Heart right ventricle (tissue), 16 donors: ENCODE data around the gene TNFRSF1B. TPM values are rescaled to one million over a fixed set of nuclear protein-coding genes. Genes with fewer than 3 reads are reported as not detected.

Source experiments
- ATAC-seq, 8 donors: fragments of 200-7000 bp; cut with Tn5 transposase; one replicate each; pipeline ENCODE4 v1.9.1; 2020; ENCODE audit warnings: mild to moderate bottlenecking in 8 of 8, moderate library complexity in 8 of 8, moderate number of reproducible peaks in 1 of 8
- DNase-seq, 2 donors: peaks; one replicate each; pipeline ENCODE4 v3.0.0-alpha.2; 2020
- H3K27ac ChIP-seq, 10 donors: fragments of 200-600 bp; sonication (generic) in 2 of 10; one replicate each; pipeline versions ENCODE4 v1.5.0 to v1.8.0; 2020 to 2022; ENCODE audit warnings: mild to moderate bottlenecking in 3 of 10
- H3K27me3 ChIP-seq, 7 donors: fragments of 200-600 bp; one replicate each; pipeline ENCODE4 v1.8.0; 2021 to 2022; ENCODE audit warnings: mild to moderate bottlenecking in 2 of 7
- H3K36me3 ChIP-seq, 9 donors: fragments of 200-600 bp; sonication (generic) in 1 of 9; one replicate each; pipeline versions ENCODE4 v1.5.0 to v1.8.0; 2020 to 2022; ENCODE audit warnings: mild to moderate bottlenecking in 2 of 9
- H3K4me1 ChIP-seq, 9 donors: fragments of 200-600 bp; sonication (generic) in 1 of 9; one replicate each; pipeline versions ENCODE4 v1.5.0 to v1.8.0; 2020 to 2022; ENCODE audit warnings: mild to moderate bottlenecking in 4 of 9
- H3K4me3 ChIP-seq, 10 donors: fragments of 200-600 bp; sonication (generic) in 2 of 10; one replicate each; pipeline versions ENCODE4 v1.5.0 to v1.8.0; 2020 to 2022; ENCODE audit warnings: mild to moderate bottlenecking in 7 of 10, moderate library complexity in 2 of 10
- H3K9me3 ChIP-seq, 11 donors: fragments of 200-600 bp in 10 of 11; sonication (generic) in 2 of 11; one replicate each; pipeline versions ENCODE4 v1.5.0 to v1.8.0; 2013 to 2022; ENCODE audit warnings: mild to moderate bottlenecking in 2 of 11, control low read depth in 1 of 11, moderate library complexity in 1 of 11
- CTCF ChIP-seq, 9 donors: fragments of 200-600 bp; sonication (generic) in 2 of 9; IDR thresholded peaks; one replicate each; pipeline versions ENCODE4 v1.5.0 to v1.8.0; 2021 to 2022; ENCODE audit warnings: antibody characterized with exemption in 9 of 9, mild to moderate bottlenecking in 5 of 9, moderate library complexity in 1 of 9
- WGBS, 2 donors: extraction: QIAGEN DNeasy Blood & Tissue Kit; methylation state at CpG; one replicate each; pipeline ENCODE4 v1.1.7; 2013; ENCODE audit warnings: inconsistent platforms in 1 of 2; 5-methylcytosine and 5-hydroxymethylcytosine counted together
- intact Hi-C, 10 donors: fragments of 100-400 bp; cut with DNase I; formaldehyde crosslinking; loops; one replicate each; pipeline versions ENCODE4 v1.11.1 to v1.14.2; 2022
- polyA plus RNA-seq, 2 donors: library from polyadenylated mRNA; stranded (reverse); fragments of 200-250 nt; gene quantifications; one replicate each; pipeline ENCODE4 v1.2.3, GENCODE V29; 2013
- total RNA-seq, 10 donors: library from RNA; stranded (reverse); fragmentation: NEBNext Ultra II Directional in 3 of 10; extraction: Animal tissue kit (Norgen Biotek cat#: 25700) in 3 of 10; gene quantifications; one replicate each; pipeline versions ENCODE4 v1.2.1 to v1.2.4, GENCODE V29; 2021 to 2023
- donor health status: Arrhythmogenic right ventricular cardiomyopathy.
- donor health status: ischemic (EF 13 %, LVEDD 7.1; RV severe dilation, severe dysfunction).
- donor health status: healthy with polysubstance abuse.
- donor health status: DM: no; HTN: yes; CAD: no.
- donor health status: DM: no; HTN: no; CAD: no.
- donor health status: ischemic (EF 25% LVEDD 6.9; RV normal size, moderate dysfunction).
- donor health status: ischemic (EF 25% LVEDD 5.7; RV mildly dilated, moderate dysfunction).
- donor health status: healthy.
- donor health status: DM: yes; HTN: yes; CAD: no.
- donor health status: Ischemic cardiomyopathy.
- donor health status: ischemic (EF 35%, LVEDD 5.7; RV mildly dilated, moderate dysfunction).
- donor health status: nonischemic (EF 11% LVEDD 7.7; RV severe dilation, severe dysfunction).
- donor health status: DM: yes; HTN: yes; CAD: no.
- donor health status: PGD.
- donor health status: ischemic (EF 29% LVEDD 5.4; RV normal size, mild dysfunction).
- donor health status: nonischemic (EF 23%, LVEDD 6.1; RV moderate dilation, normal function).

The TNFRSF1B gene
- total and polyA plus RNA-seq, 12 donors: 8.0 to 55.4 (median 15.2) TPM

GRCh38 chr1:12180315-12180714 lies 13.5 kb downstream of the TNFRSF1B start:
- ATAC-seq (peak in 7 of 8 donors; percentile 6 to 39 (median 18)), DNase-seq (peak; percentile 59 to 65)
- peaks cover 0 to 31% (median 0%) of the 10 kb centered on the region in 9 donors for H3K36me3 ChIP-seq
- intact Hi-C loops: loop anchor here in 1 of 10 donors (5.0 kb wide), 2 partner anchors 33 to 48 kb away; no protein-coding TSS in a partner anchor
- WGBS, 2 donors: 68 to 71% methylated on average over 10 of the region's 10 CpGs
- TF ChIP-seq CTCF (IDR thresholded peaks at IDR 0.05): no peak
- H3K9me3 ChIP-seq: no peaks in the 10 kb centered on the region
- peaks cover 0 to 5% (median 0%) of the 10 kb centered on the region in 7 donors for H3K27me3 ChIP-seq
- peak overlapping the region; percentile 26 to 99 (median 77) for H3K27ac ChIP-seq
- H3K4me1 ChIP-seq: peaks cover 23 to 100% (median 91%) of the 10 kb centered on the region in 9 donors
- peak overlapping the region in 1 of 10 donors; percentile 7 for H3K4me3 ChIP-seq

- peaks cover 0 to 5% (median 0%) of the 10 kb centered on the region in 7 donors for H3K27me3 ChIP-seq
- DNase-seq (no peak), ATAC-seq (no peak)
- H3K9me3 ChIP-seq: no peaks in the 10 kb centered on the region
- H3K27ac ChIP-seq: peak overlapping the region; percentile 26 to 99 (median 77)
- intact Hi-C loops: loop anchor here in 1 of 10 donors (5.0 kb wide), 2 partner anchors 34 to 49 kb away; no protein-coding TSS in a partner anchor
- peaks cover 22 to 100% (median 91%) of the 10 kb centered on the region in 9 donors for H3K4me1 ChIP-seq
- peak overlapping the region in 1 of 10 donors; percentile 7 for H3K4me3 ChIP-seq
- peaks cover 0 to 31% (median 0%) of the 10 kb centered on the region in 9 donors for H3K36me3 ChIP-seq
- no peak for TF ChIP-seq CTCF (IDR thresholded peaks at IDR 0.05)
- 77 to 82% methylated on average over 7 of the region's 7 CpGs for WGBS, 2 donors
Observed at GRCh38 chr1:12180903-12181302, 14.1 kb downstream of the TNFRSF1B start.

GRCh38 chr1:12181568-12181967 lies 14.8 kb downstream of the TNFRSF1B start:
- no peak for DNase-seq
- intact Hi-C loops: loop anchor here in 1 of 10 donors (5.0 kb wide), 2 partner anchors 34 to 49 kb away; no protein-coding TSS in a partner anchor
- TF ChIP-seq CTCF (IDR thresholded peaks at IDR 0.05): no peak

GRCh38 chr1:12182410-12182984 lies 15.7 kb downstream of the TNFRSF1B start:
- Histone ChIP-seq H3K36me3 (peaks cover 0 to 46% (median 0%) of the 10 kb centered on the region in 9 donors), H3K4me3 (no peak overlapping the region), H3K9me3 (no peaks in the 10 kb centered on the region), H3K4me1 (peaks cover 26 to 100% (median 93%) of the 10 kb centered on the region in 9 donors), H3K27ac (peak overlapping the region in 9 of 10 donors; percentile 11 to 99 (median 88)), H3K27me3 (peaks cover 0 to under 1% (median 0%) of the 10 kb centered on the region in 7 donors)
- intact Hi-C loops: loop anchor here in 1 of 10 donors (5.0 kb wide), 2 partner anchors 35 to 50 kb away; no protein-coding TSS in a partner anchor
- no peak for TF ChIP-seq CTCF (IDR thresholded peaks at IDR 0.05)
- 55 to 74% methylated on average over 4 of the region's 4 CpGs for WGBS, 2 donors
- no peak for DNase-seq
- ATAC-seq: no peak

More at GRCh38 chr1:12181568-12181967, 14.8 kb downstream of the TNFRSF1B start:
- H3K9me3 ChIP-seq: no peaks in the 10 kb centered on the region
- peak overlapping the region in 9 of 10 donors; percentile 56 to 99 (median 76) for H3K27ac ChIP-seq
- peaks cover 0 to 37% (median 0%) of the 10 kb centered on the region in 9 donors for H3K36me3 ChIP-seq
- no peak overlapping the region for H3K4me3 ChIP-seq
- H3K4me1 ChIP-seq: peaks cover 26 to 100% (median 93%) of the 10 kb centered on the region in 9 donors
- H3K27me3 ChIP-seq: peaks cover 0 to 5% (median 0%) of the 10 kb centered on the region in 7 donors
- no peak for ATAC-seq
- WGBS, 2 donors: 95 to 96% methylated on average over 7 of the region's 7 CpGs
